SJCRH30 (cell line): ENCODE measurements around the gene FKBP8. TPM values are rescaled to one million over a fixed set of nuclear protein-coding genes. Genes with fewer than 3 reads are reported as not detected.

Experiments
- DNase-seq, 2 experiments: peaks; one replicate each; pipeline ENCODE4 v3.0.0-alpha.2; 2015 to 2020
- H3K27ac ChIP-seq: fragments of 250-450 bp; sonication (Bioruptor Pico); 2 replicates; pipeline ENCODE4 v1.5.1; 2020; ENCODE audit warnings: mild to moderate bottlenecking, moderate library complexity
- H3K27me3 ChIP-seq: fragments of 250-450 bp; sonication (Bioruptor Pico); 2 replicates; pipeline ENCODE4 v1.5.1; 2020; ENCODE audit warnings: mild to moderate bottlenecking, moderate library complexity
- H3K36me3 ChIP-seq: fragments of 250-450 bp; sonication (Bioruptor Pico); 2 replicates; pipeline ENCODE4 v1.5.1; 2020; ENCODE audit warnings: mild to moderate bottlenecking, moderate library complexity
- H3K4me1 ChIP-seq: fragments of 250-450 bp; sonication (Bioruptor Pico); 2 replicates; pipeline ENCODE4 v1.5.1; 2020; ENCODE audit warnings: mild to moderate bottlenecking, moderate library complexity
- H3K4me3 ChIP-seq: fragments of 250-450 bp; sonication (Bioruptor Pico); 2 replicates; pipeline ENCODE4 v1.5.1; 2020; ENCODE audit warnings: mild to moderate bottlenecking, moderate library complexity
- H3K9me3 ChIP-seq: fragments of 250-450 bp; sonication (Bioruptor Pico); replicated peaks from 2 replicates; pipeline ENCODE4 v1.5.1; 2020; ENCODE audit warnings: mild to moderate bottlenecking, moderate library complexity
- total RNA-seq: library from RNA; depleted of rRNA; stranded (reverse); fragments of >200 nt; shearing (Covaris generic); gene quantifications from 2 replicates; pipeline ENCODE4 v1.2.3, GENCODE V29; 2014

The FKBP8 gene
- total RNA-seq, 1 experiment from 2014 or later = 86.8 TPM

GRCh38 chr19:18495204-18495911, 48.0 kb downstream of the FKBP8 start:
- Histone ChIP-seq H3K9me3 (no peaks in the 10 kb centered on the region), H3K4me3 (no peak overlapping the region), H3K4me1 (no peaks in the 10 kb centered on the region; the same call in 1 of the 2 replicates), H3K36me3 (no peaks in the 10 kb centered on the region), H3K27ac (no peak overlapping the region), H3K27me3 (no peaks in the 10 kb centered on the region)
- DNase-seq = no peak

DNA sequence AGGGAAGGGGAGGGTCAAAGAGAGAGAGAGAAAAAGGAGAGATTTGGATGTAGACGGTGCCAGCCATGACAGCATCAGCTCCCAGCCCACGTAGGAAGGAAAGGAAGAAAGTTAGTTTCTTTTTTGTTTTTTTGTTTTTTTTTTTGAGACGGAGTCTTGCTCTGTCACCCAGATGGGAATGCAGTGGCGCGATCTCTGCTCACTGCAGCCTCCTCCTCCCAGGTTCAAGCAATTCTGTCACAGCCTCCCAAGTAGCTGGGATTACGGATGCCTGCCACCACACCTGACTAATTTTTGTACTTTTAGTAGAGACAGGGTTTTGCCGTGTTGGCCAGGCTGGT, 49.1 kb downstream of the FKBP8 start:
- Histone ChIP-seq H3K4me1 (no peaks in the 10 kb centered on the region; the same call in 1 of the 2 replicates), H3K9me3 (no peaks in the 10 kb centered on the region), H3K27ac (no peak overlapping the region), H3K36me3 (no peaks in the 10 kb centered on the region), H3K4me3 (no peak overlapping the region), H3K27me3 (no peaks in the 10 kb centered on the region)
- DNase-seq = no peak

GRCh38 chr19:18493440-18494266, 49.7 kb downstream of the FKBP8 start:
- no peak for DNase-seq
- no peak overlapping the region for H3K27ac ChIP-seq
- no peaks in the 10 kb centered on the region for H3K36me3 ChIP-seq
- H3K27me3 ChIP-seq = no peaks in the 10 kb centered on the region
- no peak overlapping the region for H3K4me3 ChIP-seq
- H3K4me1 ChIP-seq = no peaks in the 10 kb centered on the region; the same call in 1 of the 2 replicates
- H3K9me3 ChIP-seq = no peaks in the 10 kb centered on the region

DNA sequence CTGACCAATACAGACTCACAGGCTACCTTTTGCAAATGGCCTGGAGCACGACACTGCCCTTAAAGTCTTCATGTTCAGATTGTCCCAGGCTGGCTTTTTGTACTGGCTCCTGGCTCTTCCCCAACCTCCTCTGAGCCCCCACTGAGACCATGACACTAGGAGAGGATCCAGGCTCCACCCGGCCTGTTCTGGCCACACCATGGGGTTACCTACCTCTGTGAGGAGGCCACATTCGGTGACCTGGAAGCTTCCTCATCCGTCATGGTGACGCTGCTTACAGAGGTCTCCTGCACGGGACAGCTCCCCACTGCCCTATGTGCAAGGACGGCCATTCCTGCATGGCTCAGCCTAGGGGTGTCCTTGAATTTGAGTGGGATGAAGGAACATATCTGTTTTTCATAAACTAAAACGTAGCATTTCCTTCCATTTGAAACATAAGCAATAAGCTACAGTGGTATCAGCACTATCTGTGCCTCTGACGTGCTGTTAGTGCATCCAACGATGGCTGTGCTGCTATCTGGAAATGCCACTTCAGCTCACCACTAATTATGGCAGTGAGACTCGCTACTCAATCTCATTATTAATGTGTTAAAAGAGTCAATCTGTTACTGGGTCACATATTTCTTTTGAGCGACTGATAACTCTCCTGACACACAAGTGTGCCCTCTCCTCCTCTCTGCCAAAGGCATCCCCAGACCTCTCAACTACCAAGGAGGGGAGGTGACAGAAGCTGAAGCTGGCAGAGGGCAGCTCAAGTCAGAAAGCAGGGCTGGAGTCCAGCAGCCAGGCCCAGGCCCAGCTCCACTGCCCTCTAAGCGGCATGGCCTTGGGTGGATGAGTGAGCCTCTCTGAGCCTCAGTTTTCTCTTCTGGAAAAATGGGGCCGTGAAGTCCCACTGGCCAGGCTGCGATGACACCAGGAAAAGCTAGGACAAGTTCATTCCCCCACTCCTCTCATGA, 51.1 kb downstream of the FKBP8 start:
- Histone ChIP-seq H3K27ac (no peak overlapping the region), H3K36me3 (no peaks in the 10 kb centered on the region), H3K9me3 (no peaks in the 10 kb centered on the region), H3K4me3 (no peak overlapping the region), H3K27me3 (no peaks in the 10 kb centered on the region), H3K4me1 (no peaks in the 10 kb centered on the region; the same call in 1 of the 2 replicates)
- DNase-seq = no peak

DNA sequence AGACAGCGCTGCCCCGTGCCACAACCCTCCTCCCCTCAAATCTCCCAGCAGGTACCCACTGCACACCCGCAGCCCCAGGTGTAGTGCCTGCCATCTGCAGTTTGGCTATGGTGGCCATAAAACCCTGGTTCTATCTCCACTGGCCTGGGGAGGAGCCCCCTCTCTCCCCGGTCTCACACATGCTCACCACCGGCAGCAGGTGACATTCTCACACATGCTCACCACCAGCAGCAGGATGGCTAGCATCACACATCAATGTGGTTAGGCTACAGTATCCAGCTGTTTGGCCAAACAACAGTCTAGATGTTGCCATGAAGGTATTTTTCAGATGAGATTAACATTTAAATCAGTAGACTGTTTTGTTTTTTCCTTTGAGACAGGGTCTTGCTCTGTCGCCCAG, 52.6 kb downstream of the FKBP8 start:
- H3K4me1 ChIP-seq = no peaks in the 10 kb centered on the region
- no peak for DNase-seq
- H3K36me3 ChIP-seq = no peaks in the 10 kb centered on the region
- H3K9me3 ChIP-seq = no peaks in the 10 kb centered on the region
- no peak overlapping the region for H3K27ac ChIP-seq
- no peaks in the 10 kb centered on the region for H3K27me3 ChIP-seq
- no peak overlapping the region for H3K4me3 ChIP-seq

GRCh38 chr19:18489627-18490184, 53.7 kb downstream of the FKBP8 start:
- no peak overlapping the region for H3K4me3 ChIP-seq
- no peaks in the 10 kb centered on the region for H3K9me3 ChIP-seq
- H3K27me3 ChIP-seq = no peaks in the 10 kb centered on the region
- H3K4me1 ChIP-seq = no peaks in the 10 kb centered on the region
- H3K36me3 ChIP-seq = no peaks in the 10 kb centered on the region
- no peak overlapping the region for H3K27ac ChIP-seq
- DNase-seq = no peak

- Histone ChIP-seq H3K9me3 (no peaks in the 10 kb centered on the region), H3K36me3 (no peaks in the 10 kb centered on the region), H3K4me1 (no peaks in the 10 kb centered on the region), H3K4me3 (no peak overlapping the region), H3K27ac (no peak overlapping the region), H3K27me3 (no peaks in the 10 kb centered on the region)
- DNase-seq = no peak
These were observed 54.3 kb downstream of the FKBP8 start for GRCh38 chr19:18488838-18489626.

DNA sequence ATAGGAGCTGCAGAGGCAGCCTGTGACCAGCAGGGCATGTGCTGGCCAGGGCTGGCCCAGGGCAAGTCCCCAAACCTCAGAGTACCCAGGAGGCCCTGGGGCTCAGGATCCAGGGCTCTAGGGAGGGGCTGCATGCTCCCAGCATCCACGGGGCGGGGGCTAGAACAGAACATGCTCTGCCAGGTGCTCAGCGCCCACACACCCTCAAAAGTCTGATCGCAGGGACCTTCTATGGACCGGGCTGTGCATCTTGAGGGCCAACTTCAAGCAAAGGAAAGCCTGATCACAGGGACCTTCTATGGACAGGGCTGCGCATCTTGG, 55.0 kb downstream of the FKBP8 start:
- no peak for DNase-seq
- Histone ChIP-seq H3K27me3 (no peaks in the 10 kb centered on the region), H3K4me1 (peaks cover 3% of the 10 kb centered on the region), H3K27ac (no peak overlapping the region), H3K9me3 (no peaks in the 10 kb centered on the region), H3K4me3 (no peak overlapping the region), H3K36me3 (no peaks in the 10 kb centered on the region)

GRCh38 chr19:18487576-18488402, 55.6 kb downstream of the FKBP8 start:
- Histone ChIP-seq H3K4me3 (no peak overlapping the region), H3K9me3 (no peaks in the 10 kb centered on the region), H3K27ac (no peak overlapping the region), H3K4me1 (peaks cover 9% of the 10 kb centered on the region), H3K36me3 (no peaks in the 10 kb centered on the region), H3K27me3 (no peaks in the 10 kb centered on the region)
- DNase-seq = no peak

GRCh38 chr19:18486746-18487145, 56.6 kb downstream of the FKBP8 start:
- no peak overlapping the region for H3K4me3 ChIP-seq
- H3K27ac ChIP-seq = no peak overlapping the region

DNA sequence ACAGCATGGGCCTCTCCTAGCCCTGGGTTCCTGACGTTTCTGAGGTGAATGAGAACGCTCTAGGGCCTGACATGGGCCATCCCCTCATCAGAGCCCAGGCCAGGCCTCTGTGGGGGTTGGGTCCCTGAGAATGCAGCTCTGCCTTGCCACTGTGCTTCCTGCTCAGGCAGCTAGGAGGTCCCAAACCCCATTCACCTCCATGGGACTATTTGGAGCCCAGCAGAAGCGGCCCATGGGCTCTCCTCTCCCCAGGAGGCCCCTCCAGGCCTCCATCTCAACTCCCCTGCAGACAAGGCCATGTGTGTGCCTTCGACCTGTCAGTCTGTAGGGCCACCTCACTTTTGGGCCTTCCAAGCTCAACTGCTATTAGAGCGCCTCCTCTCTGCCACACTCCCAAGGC, 58.4 kb downstream of the FKBP8 start:
- Histone ChIP-seq H3K36me3 (no peaks in the 10 kb centered on the region), H3K4me1 (peaks cover 13% of the 10 kb centered on the region), H3K9me3 (no peaks in the 10 kb centered on the region), H3K27me3 (no peaks in the 10 kb centered on the region), H3K27ac (no peak overlapping the region), H3K4me3 (no peak overlapping the region)
- no peak for DNase-seq

More at GRCh38 chr19:18486746-18487145, 56.6 kb downstream of the FKBP8 start:
- H3K9me3 ChIP-seq = no peaks in the 10 kb centered on the region
- H3K4me1 ChIP-seq = peaks cover 10% of the 10 kb centered on the region
- H3K27me3 ChIP-seq = no peaks in the 10 kb centered on the region
- no peaks in the 10 kb centered on the region for H3K36me3 ChIP-seq
- no peak for DNase-seq

DNA sequence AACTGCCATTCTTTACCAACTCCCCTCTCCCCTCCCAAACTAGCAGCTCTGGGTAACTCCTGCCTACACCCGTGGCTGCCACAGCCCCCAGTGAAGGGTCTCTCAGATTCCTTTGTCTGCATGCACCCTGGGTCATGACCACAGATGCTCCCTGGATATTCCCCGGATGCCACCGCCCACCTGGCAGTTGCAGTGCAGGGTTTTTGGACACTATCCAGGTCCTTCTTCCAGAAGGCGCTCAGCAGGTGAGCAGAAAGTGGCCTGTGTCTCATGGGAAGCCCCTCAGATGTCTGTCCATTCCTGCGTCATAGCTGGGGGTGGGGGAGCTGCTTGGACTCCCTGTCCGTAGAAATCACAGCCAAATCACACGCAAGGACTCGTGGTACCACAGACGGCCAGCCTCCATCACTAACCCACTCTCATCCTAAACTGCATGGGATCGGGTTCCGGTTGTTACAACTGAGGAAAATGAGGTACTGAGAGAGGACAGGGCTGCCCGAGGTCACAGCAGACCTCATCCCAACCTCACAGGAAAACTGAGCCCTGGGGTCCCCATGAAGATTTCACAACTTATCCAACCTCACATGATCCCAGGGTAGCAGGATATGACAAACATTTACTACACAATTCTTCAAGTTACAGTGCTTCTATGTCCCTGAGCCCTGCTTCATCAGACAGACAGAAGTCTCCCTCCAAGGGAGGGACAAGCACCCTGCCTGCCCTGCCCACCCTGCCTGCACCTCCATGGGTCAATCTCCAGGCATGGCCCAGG, 60.1 kb downstream of the FKBP8 start:
- Histone ChIP-seq H3K4me3 (no peak overlapping the region), H3K36me3 (no peaks in the 10 kb centered on the region), H3K27ac (no peak overlapping the region), H3K9me3 (no peaks in the 10 kb centered on the region), H3K27me3 (no peaks in the 10 kb centered on the region), H3K4me1 (peaks cover 25% of the 10 kb centered on the region)
- DNase-seq = no peak
